ENCODE results near the gene PCDHB14.
A peak's percentile ranks its signal among the peaks of the same experiment; 100 is the strongest.
"Not testable (repeated sequence)": the region's sequence is repeated elsewhere in the genome, so short reads cannot be mapped to it uniquely, and the experiment has no call there.

Gene PCDHB14

DNA sequence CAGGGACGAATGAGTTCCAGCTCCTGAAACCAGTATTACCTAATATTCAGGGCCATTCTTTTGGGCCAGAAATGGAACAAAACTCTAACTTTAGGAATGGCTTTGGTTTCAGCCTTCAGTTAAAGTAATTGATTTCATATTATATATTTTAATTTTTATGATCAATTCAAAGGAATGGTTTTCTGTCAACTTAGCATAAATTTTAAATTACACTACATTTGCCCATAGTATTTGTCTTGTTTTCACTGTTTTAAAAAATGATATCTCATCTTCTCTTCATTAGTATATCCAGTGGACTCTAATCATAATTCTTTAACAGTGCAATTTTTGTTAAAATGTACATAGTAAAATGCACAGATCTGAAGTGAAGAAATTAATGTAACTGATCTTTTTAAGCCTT, 42.8 kb upstream of the PCDHB14 start:
- TF ChIP-seq SPI1 (IDR thresholded peaks at IDR 0.05; ENCODE audit: borderline replicate concordance, low read depth) (no peak), POLR2AphosphoS5 (IDR thresholded peaks at IDR 0.05; ENCODE audit: low read depth) (no peak), CTCF (IDR thresholded peaks at IDR 0.05; ENCODE audit: insufficient read depth, low read length) (no peak), GABPA (IDR thresholded peaks at IDR 0.05; ENCODE audit: low read depth) (no peak), REST (IDR thresholded peaks at IDR 0.05; ENCODE audit: insufficient replicate concordance, low read depth) (no peak)
- no peak overlapping the region for H3K4me3 ChIP-seq (replicated peaks; ENCODE audit: insufficient read depth, low read length)
- H3K27me3 ChIP-seq (ENCODE audit: insufficient read depth, poor library complexity, severe bottlenecking), result no peaks in the 10 kb centered on the region
- DNase-seq (ENCODE audit: low read depth in 1 of 2, low spot score in 1 of 2), result no peak
- no peak overlapping the region for H3K27ac ChIP-seq (replicated peaks)

DNA sequence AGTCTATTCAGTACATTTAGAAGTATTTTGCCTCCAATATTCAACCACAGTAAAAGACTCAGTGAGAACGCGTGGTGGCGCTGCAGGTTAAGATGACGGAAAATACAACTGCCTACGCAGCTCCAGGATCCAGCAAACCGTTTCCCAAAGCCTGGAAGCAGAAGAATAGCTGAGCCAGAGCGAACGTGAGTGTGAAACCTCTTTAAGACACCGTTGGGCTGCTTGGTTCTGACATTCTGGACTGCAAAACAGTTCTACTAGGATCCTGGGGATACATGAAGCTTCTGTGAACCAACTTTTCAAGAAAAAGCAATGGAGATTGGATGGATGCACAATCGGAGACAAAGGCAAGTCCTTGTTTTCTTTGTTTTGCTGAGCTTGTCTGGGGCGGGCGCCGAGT, 40.9 kb upstream of the PCDHB14 start, which contains the start of gene PCDHB16:
Gene PCDHB16, plus strand, starts transcription at position 140 of the 400 bp plus-strand sequence. Its CDS starts 173 bp downstream, at position 313.
- H3K4me3 ChIP-seq (replicated peaks; ENCODE audit: insufficient read depth, low read length), result no peak within 1 kb of the TSS
- no peak for DNase-seq (ENCODE audit: low read depth in 1 of 2, low spot score in 1 of 2)
- no peaks in the 10 kb centered on the region for H3K27me3 ChIP-seq (ENCODE audit: insufficient read depth, poor library complexity, severe bottlenecking)
- TF ChIP-seq SPI1 (IDR thresholded peaks at IDR 0.05; ENCODE audit: borderline replicate concordance, low read depth) (no peak), POLR2AphosphoS5 (IDR thresholded peaks at IDR 0.05; ENCODE audit: low read depth) (no peak), REST (IDR thresholded peaks at IDR 0.05; ENCODE audit: insufficient replicate concordance, low read depth) (no peak)
- no peak within 1 kb of the TSS for H3K27ac ChIP-seq (replicated peaks)

- not testable (repeated sequence) for DNase-seq (ENCODE audit: low read depth in 1 of 2, low spot score in 1 of 2); H3K27ac ChIP-seq (replicated peaks); H3K4me3 ChIP-seq (replicated peaks; ENCODE audit: insufficient read depth, low read length); H3K27me3 ChIP-seq (ENCODE audit: insufficient read depth, poor library complexity, severe bottlenecking)
Measured at GRCh38 chr5:141184117-141184855, 38.9 kb upstream of the PCDHB14 start.

GRCh38 chr5:141186897-141187512, 36.1 kb upstream of the PCDHB14 start, which contains the start of gene PCDHB9:
Gene PCDHB9, plus strand, starts transcription at chr5:141187161. Its CDS starts 158 bp downstream, at chr5:141187319.
- Histone ChIP-seq H3K27me3 (ENCODE audit: insufficient read depth, poor library complexity, severe bottlenecking) (no peaks in the 10 kb centered on the region), H3K4me3 (replicated peaks; ENCODE audit: insufficient read depth, low read length) (no peak within 1 kb of the TSS), H3K27ac (replicated peaks) (no peak within 1 kb of the TSS)
- TF ChIP-seq CTCF (IDR thresholded peaks at IDR 0.05; ENCODE audit: insufficient read depth, low read length), result peak; percentile 23
- TF ChIP-seq SPI1 (IDR thresholded peaks at IDR 0.05; ENCODE audit: borderline replicate concordance, low read depth), result no peak
- no peak for DNase-seq (ENCODE audit: low read depth in 1 of 2, low spot score in 1 of 2)

DNA sequence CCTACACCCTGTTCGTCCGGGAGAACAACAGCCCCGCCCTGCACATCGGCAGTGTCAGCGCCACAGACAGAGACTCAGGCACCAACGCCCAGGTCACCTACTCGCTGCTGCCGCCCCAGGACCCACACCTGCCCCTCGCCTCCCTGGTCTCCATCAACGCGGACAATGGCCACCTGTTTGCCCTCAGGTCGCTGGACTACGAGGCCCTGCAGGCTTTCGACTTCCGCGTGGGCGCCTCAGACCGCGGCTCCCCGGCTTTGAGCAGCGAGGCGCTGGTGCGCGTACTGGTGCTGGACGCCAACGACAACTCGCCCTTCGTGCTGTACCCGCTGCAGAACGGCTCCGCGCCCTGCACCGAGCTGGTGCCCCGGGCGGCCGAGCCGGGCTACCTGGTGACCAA, 34.5 kb upstream of the PCDHB14 start:
- H3K27me3 ChIP-seq (ENCODE audit: insufficient read depth, poor library complexity, severe bottlenecking); DNase-seq (ENCODE audit: low read depth in 1 of 2, low spot score in 1 of 2); H3K27ac ChIP-seq (replicated peaks); H3K4me3 ChIP-seq (replicated peaks; ENCODE audit: insufficient read depth, low read length): not testable (repeated sequence)

GRCh38 chr5:141189131-141189530, 34.0 kb upstream of the PCDHB14 start:
- not testable (repeated sequence) for H3K27ac ChIP-seq (replicated peaks); H3K4me3 ChIP-seq (replicated peaks; ENCODE audit: insufficient read depth, low read length); DNase-seq (ENCODE audit: low read depth in 1 of 2, low spot score in 1 of 2); H3K27me3 ChIP-seq (ENCODE audit: insufficient read depth, poor library complexity, severe bottlenecking)
